IPS-18a (cell line): ENCODE results near the gene DIS3L2.
"Not testable (repeated sequence)": the region's sequence is repeated elsewhere in the genome, so short reads cannot be mapped to it uniquely, and the experiment has no call there.

Experiments
- H3K27ac ChIP-seq: one replicate; pipeline ENCODE4 v1.5.1; 2013; ENCODE audit warnings: low read length
- H3K27me3 ChIP-seq: one replicate; pipeline ENCODE4 v1.6.1; 2013; ENCODE audit warnings: mild to moderate bottlenecking, low read length; ENCODE audit not compliant: control insufficient read depth, insufficient read depth
- H3K36me3 ChIP-seq: one replicate; pipeline ENCODE4 v1.6.1; 2013; ENCODE audit warnings: low read depth, low read length; ENCODE audit not compliant: control insufficient read depth
- H3K4me1 ChIP-seq: one replicate; pipeline ENCODE4 v1.6.1; 2013; ENCODE audit warnings: low read depth, low read length; ENCODE audit not compliant: control insufficient read depth
- H3K4me3 ChIP-seq: one replicate; pipeline ENCODE4 v1.5.1; 2013; ENCODE audit warnings: low read length
- H3K9ac ChIP-seq: one replicate; pipeline ENCODE4 v1.6.1; 2013; ENCODE audit warnings: mild to moderate bottlenecking, low read length, moderate library complexity
- H3K9me3 ChIP-seq: one replicate; pipeline ENCODE4 v1.6.1; 2013; ENCODE audit warnings: low read depth, low read length; ENCODE audit not compliant: control insufficient read depth

Gene DIS3L2

DNA sequence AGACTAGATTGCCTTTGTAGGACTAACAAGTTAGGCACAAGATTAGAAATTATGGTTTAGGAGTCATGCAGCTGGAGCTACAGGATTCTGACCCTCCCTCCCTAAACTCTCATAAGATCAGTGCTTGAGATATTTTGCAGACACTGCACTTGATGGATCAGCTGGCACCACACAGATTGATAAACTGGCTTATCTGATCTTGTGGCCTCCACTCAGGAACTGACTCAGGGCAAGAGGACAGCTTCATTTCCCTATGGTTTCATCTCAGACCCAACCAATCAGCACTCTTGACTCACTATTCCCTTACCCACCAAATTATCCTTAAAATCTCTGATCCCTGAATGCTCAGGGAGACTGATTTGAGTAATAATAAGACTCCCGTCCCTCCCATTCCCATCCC lies 152.3 kb downstream of the DIS3L2 start:
- Histone ChIP-seq H3K27ac (no peak overlapping the region), H3K4me3 (no peak overlapping the region), H3K9ac (no peak overlapping the region), H3K4me1 (no peaks in the 10 kb centered on the region), H3K9me3 (no peaks in the 10 kb centered on the region), H3K36me3 (no peaks in the 10 kb centered on the region), H3K27me3 (no peaks in the 10 kb centered on the region)

GRCh38 chr2:232115728-232116361 lies 154.3 kb downstream of the DIS3L2 start:
- H3K4me3 ChIP-seq, H3K36me3 ChIP-seq, H3K9ac ChIP-seq, H3K27me3 ChIP-seq, H3K9me3 ChIP-seq, H3K4me1 ChIP-seq, H3K27ac ChIP-seq: not testable (repeated sequence)

DNA sequence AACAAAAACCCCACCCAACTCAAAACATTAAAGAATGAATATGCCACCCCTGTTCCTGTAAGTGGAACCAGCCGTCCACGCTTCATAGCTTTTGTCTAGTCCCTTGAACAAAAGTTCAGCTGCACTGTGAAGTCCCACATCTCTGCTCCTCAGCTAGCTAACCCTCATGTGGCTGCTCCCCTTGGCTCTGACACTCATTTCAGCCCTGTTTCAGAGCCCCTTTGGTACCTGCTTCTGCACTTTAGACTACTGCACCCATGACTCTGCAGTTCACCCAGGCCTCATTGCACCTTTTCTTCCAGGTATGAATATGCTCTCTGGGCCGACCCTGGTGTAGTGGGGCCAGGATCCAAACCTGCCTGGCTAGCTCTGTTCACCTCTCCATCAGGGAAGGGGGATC lies 155.3 kb downstream of the DIS3L2 start:
- Histone ChIP-seq H3K27ac (no peak overlapping the region), H3K36me3 (no peaks in the 10 kb centered on the region), H3K9ac (no peak overlapping the region), H3K4me3 (no peak overlapping the region), H3K9me3 (no peaks in the 10 kb centered on the region), H3K27me3 (no peaks in the 10 kb centered on the region), H3K4me1 (no peaks in the 10 kb centered on the region)

- Histone ChIP-seq H3K36me3 (no peaks in the 10 kb centered on the region), H3K27me3 (no peaks in the 10 kb centered on the region), H3K4me3 (no peak overlapping the region), H3K9ac (no peak overlapping the region), H3K27ac (no peak overlapping the region), H3K9me3 (no peaks in the 10 kb centered on the region), H3K4me1 (no peaks in the 10 kb centered on the region)
These were observed 155.9 kb downstream of the DIS3L2 start for GRCh38 chr2:232117413-232117812.

DNA sequence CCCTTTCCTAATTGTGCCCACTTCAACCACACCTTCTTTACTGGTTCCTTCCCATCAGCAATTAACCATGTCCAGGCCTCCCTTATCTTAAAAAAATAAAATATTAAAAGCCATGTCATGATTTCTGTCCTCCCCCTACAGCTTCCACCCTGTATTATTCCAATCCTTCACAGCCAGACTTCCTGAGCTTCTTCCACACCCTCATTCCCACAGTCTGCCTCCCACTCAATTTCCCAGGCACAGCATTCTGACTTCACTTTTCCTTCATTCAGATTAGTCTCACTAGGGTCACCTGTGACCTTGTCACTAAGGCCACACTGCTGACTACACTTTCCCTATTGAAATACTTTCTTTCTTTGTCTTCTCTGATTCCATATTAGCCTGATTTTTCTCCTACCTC lies 159.4 kb downstream of the DIS3L2 start:
- Histone ChIP-seq H3K4me3 (no peak overlapping the region), H3K9me3 (no peaks in the 10 kb centered on the region), H3K27me3 (no peaks in the 10 kb centered on the region), H3K9ac (no peak overlapping the region), H3K4me1 (no peaks in the 10 kb centered on the region), H3K36me3 (no peaks in the 10 kb centered on the region), H3K27ac (no peak overlapping the region)

GRCh38 chr2:232124309-232124708 lies 162.8 kb downstream of the DIS3L2 start:
- H3K4me1 ChIP-seq, result no peaks in the 10 kb centered on the region
- H3K27me3 ChIP-seq, result no peaks in the 10 kb centered on the region
- H3K27ac ChIP-seq, result no peak overlapping the region
- no peak overlapping the region for H3K9ac ChIP-seq
- H3K9me3 ChIP-seq, result no peaks in the 10 kb centered on the region
- H3K36me3 ChIP-seq, result no peaks in the 10 kb centered on the region
- H3K4me3 ChIP-seq, result no peak overlapping the region

DNA sequence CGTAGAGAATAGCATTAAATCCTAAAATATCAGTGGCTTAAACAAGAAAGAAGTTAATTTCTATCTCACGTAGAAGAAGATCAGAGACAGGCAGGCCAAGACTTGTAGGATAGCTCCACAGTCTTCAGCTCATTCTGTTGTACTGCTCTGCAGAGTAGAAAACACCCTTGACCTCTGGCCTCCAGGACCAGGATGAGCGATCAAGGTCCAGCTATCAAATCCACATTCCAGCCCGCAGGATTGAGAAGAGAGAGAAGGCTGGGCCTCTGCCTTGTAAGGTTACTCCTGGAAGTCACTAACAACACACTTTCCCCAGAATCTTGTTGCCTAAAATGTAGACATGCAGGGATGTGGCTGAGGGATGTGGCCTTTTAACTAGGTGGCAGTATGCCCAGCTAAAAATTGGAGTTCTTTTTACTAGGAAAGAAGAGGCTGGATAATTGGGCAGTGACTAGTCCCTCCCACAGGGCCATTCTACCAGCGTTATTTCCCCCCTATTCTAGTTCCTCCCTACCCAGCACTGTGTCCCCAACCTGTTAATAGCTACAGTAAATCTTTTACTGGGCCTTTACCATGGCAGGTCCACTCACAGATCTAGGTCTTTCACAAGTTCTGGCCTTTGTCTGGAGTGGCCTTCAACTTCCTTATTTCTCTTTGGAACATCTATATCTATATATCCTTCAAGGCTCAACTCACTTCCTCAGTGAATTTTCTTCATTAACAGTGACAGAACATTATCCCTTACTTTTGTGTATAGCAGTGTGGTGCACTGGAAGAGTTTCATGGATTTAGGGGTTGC lies 165.0 kb downstream of the DIS3L2 start:
- Histone ChIP-seq H3K27me3 (no peaks in the 10 kb centered on the region), H3K9ac (no peak overlapping the region)

GRCh38 chr2:232129483-232129882 lies 168.0 kb downstream of the DIS3L2 start:
- Histone ChIP-seq H3K27me3 (no peaks in the 10 kb centered on the region), H3K4me1 (no peaks in the 10 kb centered on the region), H3K9me3 (no peaks in the 10 kb centered on the region), H3K27ac (no peak overlapping the region), H3K36me3 (no peaks in the 10 kb centered on the region), H3K4me3 (no peak overlapping the region), H3K9ac (no peak overlapping the region)

More for the DNA sequence above, 165.0 kb downstream of the DIS3L2 start:
- Histone ChIP-seq H3K9me3 (no peaks in the 10 kb centered on the region), H3K27ac (no peak overlapping the region), H3K36me3 (no peaks in the 10 kb centered on the region), H3K4me1 (no peaks in the 10 kb centered on the region), H3K4me3 (no peak overlapping the region)

- Histone ChIP-seq H3K4me3 (no peak overlapping the region), H3K4me1 (no peaks in the 10 kb centered on the region), H3K36me3 (no peaks in the 10 kb centered on the region), H3K9me3 (no peaks in the 10 kb centered on the region), H3K27me3 (no peaks in the 10 kb centered on the region), H3K27ac (no peak overlapping the region), H3K9ac (no peak overlapping the region)
These were observed 170.7 kb downstream of the DIS3L2 start for GRCh38 chr2:232132181-232132580.

- Histone ChIP-seq H3K4me3 (no peak overlapping the region), H3K9me3 (no peaks in the 10 kb centered on the region), H3K27me3 (no peaks in the 10 kb centered on the region), H3K36me3 (no peaks in the 10 kb centered on the region), H3K27ac (no peak overlapping the region), H3K4me1 (no peaks in the 10 kb centered on the region), H3K9ac (no peak overlapping the region)
These were observed 171.6 kb downstream of the DIS3L2 start for GRCh38 chr2:232133078-232133477.

DNA sequence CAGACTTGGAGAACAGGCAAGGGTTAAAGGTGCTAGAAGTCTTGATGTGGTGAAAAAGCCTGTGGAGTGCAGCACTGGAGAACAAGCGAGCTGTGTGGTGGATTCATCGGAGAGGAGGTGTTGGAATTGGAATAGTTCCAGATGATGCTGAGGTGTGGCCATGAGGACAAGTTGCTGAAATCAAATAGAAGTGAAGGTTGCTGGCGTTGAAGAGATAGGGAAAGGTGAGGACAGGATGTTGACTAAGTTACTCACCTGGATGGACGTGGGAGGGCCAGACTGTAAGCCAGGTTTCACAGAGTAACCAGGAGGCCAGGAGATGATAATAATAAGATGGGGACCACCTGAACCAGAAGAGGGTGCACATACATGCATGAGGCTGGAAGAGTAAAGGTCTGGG lies 173.4 kb downstream of the DIS3L2 start:
- no peaks in the 10 kb centered on the region for H3K4me1 ChIP-seq
- no peaks in the 10 kb centered on the region for H3K9me3 ChIP-seq
- H3K27ac ChIP-seq, result no peak overlapping the region
- no peak overlapping the region for H3K4me3 ChIP-seq
- no peaks in the 10 kb centered on the region for H3K36me3 ChIP-seq
- no peak overlapping the region for H3K9ac ChIP-seq
- H3K27me3 ChIP-seq, result no peaks in the 10 kb centered on the region
